Heart right ventricle (tissue), 16 donors: ENCODE results near the gene S100A8. TPM values are rescaled to one million over a fixed set of nuclear protein-coding genes. Genes with fewer than 3 reads are reported as not detected.

Experiments used
- ATAC-seq, 8 donors: fragments of 200-7000 bp; cut with Tn5 transposase; one replicate each; pipeline ENCODE4 v1.9.1; 2020; ENCODE audit warnings: mild to moderate bottlenecking in 8 of 8, moderate library complexity in 8 of 8, moderate number of reproducible peaks in 1 of 8
- DNase-seq, 2 donors: peaks; one replicate each; pipeline ENCODE4 v3.0.0-alpha.2; 2020
- H3K27ac ChIP-seq, 10 donors: fragments of 200-600 bp; sonication (generic) in 2 of 10; one replicate each; pipeline versions ENCODE4 v1.5.0 to v1.8.0; 2020 to 2022; ENCODE audit warnings: mild to moderate bottlenecking in 3 of 10
- H3K27me3 ChIP-seq, 7 donors: fragments of 200-600 bp; one replicate each; pipeline ENCODE4 v1.8.0; 2021 to 2022; ENCODE audit warnings: mild to moderate bottlenecking in 2 of 7
- H3K36me3 ChIP-seq, 9 donors: fragments of 200-600 bp; sonication (generic) in 1 of 9; one replicate each; pipeline versions ENCODE4 v1.5.0 to v1.8.0; 2020 to 2022; ENCODE audit warnings: mild to moderate bottlenecking in 2 of 9
- H3K4me1 ChIP-seq, 9 donors: fragments of 200-600 bp; sonication (generic) in 1 of 9; one replicate each; pipeline versions ENCODE4 v1.5.0 to v1.8.0; 2020 to 2022; ENCODE audit warnings: mild to moderate bottlenecking in 4 of 9
- H3K4me3 ChIP-seq, 10 donors: fragments of 200-600 bp; sonication (generic) in 2 of 10; one replicate each; pipeline versions ENCODE4 v1.5.0 to v1.8.0; 2020 to 2022; ENCODE audit warnings: mild to moderate bottlenecking in 7 of 10, moderate library complexity in 2 of 10
- H3K9me3 ChIP-seq, 11 donors: fragments of 200-600 bp in 10 of 11; sonication (generic) in 2 of 11; one replicate each; pipeline versions ENCODE4 v1.5.0 to v1.8.0; 2013 to 2022; ENCODE audit warnings: mild to moderate bottlenecking in 2 of 11, control low read depth in 1 of 11, moderate library complexity in 1 of 11
- CTCF ChIP-seq, 9 donors: fragments of 200-600 bp; sonication (generic) in 2 of 9; IDR thresholded peaks; one replicate each; pipeline versions ENCODE4 v1.5.0 to v1.8.0; 2021 to 2022; ENCODE audit warnings: antibody characterized with exemption in 9 of 9, mild to moderate bottlenecking in 5 of 9, moderate library complexity in 1 of 9
- WGBS, 2 donors: extraction: QIAGEN DNeasy Blood & Tissue Kit; methylation state at CpG; one replicate each; pipeline ENCODE4 v1.1.7; 2013; ENCODE audit warnings: inconsistent platforms in 1 of 2; 5-methylcytosine and 5-hydroxymethylcytosine counted together
- intact Hi-C, 10 donors: fragments of 100-400 bp; cut with DNase I; formaldehyde crosslinking; loops; one replicate each; pipeline versions ENCODE4 v1.11.1 to v1.14.2; 2022
- polyA plus RNA-seq, 2 donors: library from polyadenylated mRNA; stranded (reverse); fragments of 200-250 nt; gene quantifications; one replicate each; pipeline ENCODE4 v1.2.3, GENCODE V29; 2013
- total RNA-seq, 10 donors: library from RNA; stranded (reverse); fragmentation: NEBNext Ultra II Directional in 3 of 10; extraction: Animal tissue kit (Norgen Biotek cat#: 25700) in 3 of 10; gene quantifications; one replicate each; pipeline versions ENCODE4 v1.2.1 to v1.2.4, GENCODE V29; 2021 to 2023
- donor health status: Arrhythmogenic right ventricular cardiomyopathy.
- donor health status: ischemic (EF 13 %, LVEDD 7.1; RV severe dilation, severe dysfunction).
- donor health status: healthy with polysubstance abuse.
- donor health status: DM: no; HTN: yes; CAD: no.
- donor health status: DM: no; HTN: no; CAD: no.
- donor health status: ischemic (EF 25% LVEDD 6.9; RV normal size, moderate dysfunction).
- donor health status: ischemic (EF 25% LVEDD 5.7; RV mildly dilated, moderate dysfunction).
- donor health status: healthy.
- donor health status: DM: yes; HTN: yes; CAD: no.
- donor health status: Ischemic cardiomyopathy.
- donor health status: ischemic (EF 35%, LVEDD 5.7; RV mildly dilated, moderate dysfunction).
- donor health status: nonischemic (EF 11% LVEDD 7.7; RV severe dilation, severe dysfunction).
- donor health status: DM: yes; HTN: yes; CAD: no.
- donor health status: PGD.
- donor health status: ischemic (EF 29% LVEDD 5.4; RV normal size, mild dysfunction).
- donor health status: nonischemic (EF 23%, LVEDD 6.1; RV moderate dilation, normal function).

S100A8 gene
- total and polyA plus RNA-seq, 12 donors: 6.2 to 105 (median 45.4) TPM

GRCh38 chr1:153387001-153387400 lies 3.9 kb downstream of the S100A8 start:
- Histone ChIP-seq H3K27me3 (peaks cover 0 to 12% (median 0%) of the 10 kb centered on the region in 7 donors), H3K9me3 (peaks cover 0 to 14% (median 8%) of the 10 kb centered on the region in 11 donors), H3K27ac (peak overlapping the region in 1 of 10 donors; percentile 87), H3K4me3 (no peak overlapping the region), H3K36me3 (no peaks in the 10 kb centered on the region), H3K4me1 (peaks cover 0 to 61% (median 4%) of the 10 kb centered on the region in 9 donors)
- no peak for TF ChIP-seq CTCF (IDR thresholded peaks at IDR 0.05)
- ATAC-seq (no peak), DNase-seq (no peak)
- WGBS, 2 donors: 82 to 95% methylated on average over 4 of the region's 4 CpGs
- intact Hi-C loops: no loop called here

GRCh38 chr1:153386500-153386901 lies 4.4 kb downstream of the S100A8 start:
- TF ChIP-seq CTCF (IDR thresholded peaks at IDR 0.05): no peak
- H3K9me3 ChIP-seq: peaks cover 0 to 19% (median 13%) of the 10 kb centered on the region in 11 donors
- peak overlapping the region in 3 of 10 donors; percentile 24 to 87 (median 62) for H3K27ac ChIP-seq
- H3K4me3 ChIP-seq: no peak overlapping the region
- H3K4me1 ChIP-seq: peaks cover 0 to 57% (median 4%) of the 10 kb centered on the region in 9 donors
- DNase-seq (peak; percentile 27 to 31), ATAC-seq (peak in 7 of 8 donors; percentile 52 to 78 (median 58))
- H3K36me3 ChIP-seq: no peaks in the 10 kb centered on the region
- intact Hi-C loops: no loop called here
- peaks cover 0 to 12% (median 0%) of the 10 kb centered on the region in 7 donors for H3K27me3 ChIP-seq
- 76 to 84% methylated on average over 5 of the region's 5 CpGs for WGBS, 2 donors

- peaks cover 0 to 12% (median 0%) of the 10 kb centered on the region in 7 donors for H3K27me3 ChIP-seq
- peak overlapping the region in 2 of 10 donors; percentile 10 to 87 for H3K27ac ChIP-seq
- H3K36me3 ChIP-seq: no peaks in the 10 kb centered on the region
- DNase-seq (no peak), ATAC-seq (no peak)
- no peak for TF ChIP-seq CTCF (IDR thresholded peaks at IDR 0.05)
- H3K4me1 ChIP-seq: peaks cover 0 to 45% (median 0%) of the 10 kb centered on the region in 9 donors
- no peak overlapping the region for H3K4me3 ChIP-seq
- 74% methylated on average over 4 of the region's 4 CpGs for WGBS, 2 donors
- intact Hi-C loops: no loop called here
- H3K9me3 ChIP-seq: peaks cover 0 to 31% (median 17%) of the 10 kb centered on the region in 11 donors
These were observed 5.8 kb downstream of the S100A8 start for GRCh38 chr1:153384958-153385580.

GRCh38 chr1:153380711-153381110 lies 10.2 kb downstream of the S100A8 start:
- H3K4me1 ChIP-seq: peaks cover 0 to 43% (median 0%) of the 10 kb centered on the region in 9 donors
- H3K36me3 ChIP-seq: no peaks in the 10 kb centered on the region
- ATAC-seq (no peak), DNase-seq (no peak)
- peaks cover 0 to 31% (median 17%) of the 10 kb centered on the region in 11 donors for H3K9me3 ChIP-seq
- TF ChIP-seq CTCF (IDR thresholded peaks at IDR 0.05): no peak
- no peak overlapping the region for H3K4me3 ChIP-seq
- 88 to 93% methylated on average over 23 of the region's 23 CpGs for WGBS, 2 donors
- H3K27ac ChIP-seq: no peak overlapping the region
- H3K27me3 ChIP-seq: peaks cover 0 to 14% (median 0%) of the 10 kb centered on the region in 7 donors
- intact Hi-C loops: no loop called here
